H9 (cell line): ENCODE results near the gene SLC2A1. TPM values are rescaled to one million over a fixed set of nuclear protein-coding genes. Genes with fewer than 3 reads are reported as not detected.

Source experiments
- DNase-seq: peaks from one replicate; pipeline ENCODE4 v3.0.0-alpha.2; 2017
- H2AFZ ChIP-seq: one replicate; pipeline ENCODE4 v1.6.1; 2013; ENCODE audit warnings: mild to moderate bottlenecking, low read length, control low read depth, moderate library complexity
- H2AK5ac ChIP-seq: 2 replicates; pipeline ENCODE4 v1.6.1; 2013; ENCODE audit warnings: low read length, control low read depth, mixed read lengths; ENCODE audit not compliant: insufficient read length
- H2BK120ac ChIP-seq: one replicate; pipeline ENCODE4 v1.6.1; 2013; ENCODE audit warnings: low read depth, mild to moderate bottlenecking, low read length, control low read depth, inconsistent platforms; ENCODE audit not compliant: poor library complexity, severe bottlenecking
- H2BK12ac ChIP-seq: 2 replicates; pipeline ENCODE4 v1.6.1; 2013; ENCODE audit warnings: low read length, control low read depth, mixed read lengths, low read depth; ENCODE audit not compliant: insufficient read length
- H2BK15ac ChIP-seq: 2 replicates; pipeline ENCODE4 v1.6.1; 2013; ENCODE audit warnings: low read depth, low read length, control low read depth
- H2BK20ac ChIP-seq: one replicate; pipeline ENCODE4 v1.6.1; 2013; ENCODE audit warnings: low read depth, mild to moderate bottlenecking, low read length, control low read depth, inconsistent platforms; ENCODE audit not compliant: poor library complexity, severe bottlenecking
- H2BK5ac ChIP-seq: 2 replicates; pipeline ENCODE4 v1.6.1; 2013; ENCODE audit warnings: low read length, control low read depth, mixed read lengths; ENCODE audit not compliant: insufficient read length
- H3K14ac ChIP-seq: 2 replicates; pipeline ENCODE4 v1.6.1; 2013; ENCODE audit warnings: low read length, control low read depth; ENCODE audit not compliant: insufficient read depth
- H3K18ac ChIP-seq: 2 replicates; pipeline ENCODE4 v1.6.1; 2013; ENCODE audit warnings: low read depth, mild to moderate bottlenecking, mixed read lengths, low read length, control low read depth; ENCODE audit not compliant: insufficient read length
- H3K23ac ChIP-seq: 2 replicates; pipeline ENCODE4 v1.6.1; 2013; ENCODE audit warnings: low read length, control low read depth, mixed read lengths, low read depth; ENCODE audit not compliant: insufficient read length
- H3K23me2 ChIP-seq: 2 replicates; pipeline ENCODE4 v1.6.1; 2013; ENCODE audit warnings: low read depth, mild to moderate bottlenecking, mixed read lengths, low read length, control low read depth; ENCODE audit not compliant: insufficient read length, poor library complexity, severe bottlenecking
- H3K27ac ChIP-seq: 2 replicates; pipeline ENCODE4 v1.5.1; 2013; ENCODE audit warnings: low read length, control low read depth, mixed read lengths, low read depth; ENCODE audit not compliant: insufficient read length
- H3K27me3 ChIP-seq: 2 replicates; pipeline ENCODE4 v1.6.1; 2013; ENCODE audit warnings: low read length, control low read depth, inconsistent platforms; ENCODE audit not compliant: insufficient read depth
- H3K4ac ChIP-seq: 2 replicates; pipeline ENCODE4 v1.6.1; 2013; ENCODE audit warnings: low read depth, mild to moderate bottlenecking, control low read depth, inconsistent platforms, low read length, moderate library complexity
- H3K4me1 ChIP-seq: 2 replicates; pipeline ENCODE4 v1.6.1; 2013; ENCODE audit warnings: low read length, control low read depth, inconsistent platforms; ENCODE audit not compliant: insufficient read depth
- H3K4me2 ChIP-seq: 2 replicates; pipeline ENCODE4 v1.6.1; 2013; ENCODE audit warnings: low read length, control low read depth, mixed read lengths; ENCODE audit not compliant: insufficient read length, insufficient read depth
- H3K56ac ChIP-seq: 2 replicates; pipeline ENCODE4 v1.6.1; 2013; ENCODE audit warnings: low read depth, mild to moderate bottlenecking, mixed read lengths, low read length, control low read depth; ENCODE audit not compliant: insufficient read length
- H3K79me1 ChIP-seq: 2 replicates; pipeline ENCODE4 v1.6.1; 2013; ENCODE audit warnings: low read depth, mild to moderate bottlenecking, moderate library complexity, low read length, control low read depth, inconsistent platforms; ENCODE audit not compliant: insufficient read depth, poor library complexity, severe bottlenecking
- H3K79me2 ChIP-seq: 2 replicates; pipeline ENCODE4 v1.6.1; 2013; ENCODE audit warnings: low read length, control low read depth, inconsistent platforms; ENCODE audit not compliant: insufficient read depth
- H3K9ac ChIP-seq: 2 replicates; pipeline ENCODE4 v1.6.1; 2013; ENCODE audit warnings: low read length, control low read depth, mixed read lengths; ENCODE audit not compliant: insufficient read length; ENCODE audit errors: extremely low read depth
- H3K9me3 ChIP-seq: one replicate; pipeline ENCODE4 v1.6.1; 2013; ENCODE audit warnings: low read depth, low read length, inconsistent platforms; ENCODE audit not compliant: control insufficient read depth
- H3T11ph ChIP-seq: one replicate; pipeline ENCODE4 v1.6.1; 2013; ENCODE audit warnings: mild to moderate bottlenecking, low read length, control low read depth, inconsistent platforms
- H4K20me1 ChIP-seq: one replicate; pipeline ENCODE4 v1.6.1; 2013; ENCODE audit not compliant: control insufficient read depth, insufficient read length, insufficient read depth
- H4K5ac ChIP-seq: 2 replicates; pipeline ENCODE4 v1.6.1; 2013; ENCODE audit warnings: low read depth, mild to moderate bottlenecking, mixed read lengths, low read length, control low read depth; ENCODE audit not compliant: insufficient read length
- H4K8ac ChIP-seq: replicated peaks from 2 replicates; pipeline ENCODE4 v1.6.1; 2013; ENCODE audit warnings: low read length, control low read depth, mixed read lengths, low read depth; ENCODE audit not compliant: insufficient read length
- H4K91ac ChIP-seq: 2 replicates; pipeline ENCODE4 v1.6.1; 2013; ENCODE audit warnings: low read depth, mild to moderate bottlenecking, moderate library complexity, mixed read lengths, low read length, control low read depth; ENCODE audit not compliant: insufficient read length
- H3K27ac Mint-ChIP-seq, 3 experiments: 2 replicates in 2 of 3; 3 replicates in 1 of 3; pipeline ENCODE4 v1.8.0; 2020 to 2021; ENCODE audit warnings: mixed read lengths in 3 of 3, mild to moderate bottlenecking in 1 of 3, moderate library complexity in 1 of 3
- H3K27me3 Mint-ChIP-seq: 2 replicates; pipeline ENCODE4 v1.8.0; 2021; ENCODE audit warnings: low read depth, mild to moderate bottlenecking, moderate library complexity, mixed read lengths
- H3K36me3 Mint-ChIP-seq, 3 experiments: 2 replicates in 2 of 3; 3 replicates in 1 of 3; pipeline ENCODE4 v1.8.0; 2020 to 2021; ENCODE audit warnings: low read depth in 3 of 3, mixed read lengths in 3 of 3; ENCODE audit not compliant: insufficient read depth in 1 of 3
- H3K4me1 Mint-ChIP-seq, 2 experiments: 2 replicates each; pipeline ENCODE4 v1.8.0; 2020; ENCODE audit warnings: mixed read lengths in 2 of 2
- H3K4me3 Mint-ChIP-seq, 2 experiments: 2 replicates in 1 of 2; 3 replicates in 1 of 2; pipeline ENCODE4 v1.8.0; 2020 to 2021; ENCODE audit warnings: mild to moderate bottlenecking in 2 of 2, mixed read lengths in 2 of 2, moderate library complexity in 1 of 2
- H3K9me3 Mint-ChIP-seq, 2 experiments: 2 replicates in 1 of 2; 3 replicates in 1 of 2; pipeline ENCODE4 v1.8.0; 2020; ENCODE audit warnings: mild to moderate bottlenecking in 2 of 2, mixed read lengths in 2 of 2, moderate library complexity in 1 of 2
- WGBS: extraction: QIAGEN DNeasy Blood & Tissue Kit; methylation state at CpG from one replicate; pipeline ENCODE4 v1.1.7; 2013; ENCODE audit warnings: missing lambda C conversion rate, low lambda C conversion rate, mixed read lengths; ENCODE audit not compliant: insufficient read length; ENCODE audit errors: extremely low coverage; 5-methylcytosine and 5-hydroxymethylcytosine counted together
- total RNA-seq: library from RNA; stranded (reverse); gene quantifications from 2 replicates; pipeline ENCODE4 v1.2.1, GENCODE V29; 2021
- TF ChIP-seq, protein P1 (sequence below): fragments of 200-600 bp; sonication (generic); conservative IDR thresholded peaks from 3 replicates; pipeline ENCODE4 v1.8.0; 2021; ENCODE audit warnings: antibody characterized with exemption, mild to moderate bottlenecking

Gene SLC2A1
- total RNA-seq, 1 experiment from 2014 or later: 186 TPM

DNA sequence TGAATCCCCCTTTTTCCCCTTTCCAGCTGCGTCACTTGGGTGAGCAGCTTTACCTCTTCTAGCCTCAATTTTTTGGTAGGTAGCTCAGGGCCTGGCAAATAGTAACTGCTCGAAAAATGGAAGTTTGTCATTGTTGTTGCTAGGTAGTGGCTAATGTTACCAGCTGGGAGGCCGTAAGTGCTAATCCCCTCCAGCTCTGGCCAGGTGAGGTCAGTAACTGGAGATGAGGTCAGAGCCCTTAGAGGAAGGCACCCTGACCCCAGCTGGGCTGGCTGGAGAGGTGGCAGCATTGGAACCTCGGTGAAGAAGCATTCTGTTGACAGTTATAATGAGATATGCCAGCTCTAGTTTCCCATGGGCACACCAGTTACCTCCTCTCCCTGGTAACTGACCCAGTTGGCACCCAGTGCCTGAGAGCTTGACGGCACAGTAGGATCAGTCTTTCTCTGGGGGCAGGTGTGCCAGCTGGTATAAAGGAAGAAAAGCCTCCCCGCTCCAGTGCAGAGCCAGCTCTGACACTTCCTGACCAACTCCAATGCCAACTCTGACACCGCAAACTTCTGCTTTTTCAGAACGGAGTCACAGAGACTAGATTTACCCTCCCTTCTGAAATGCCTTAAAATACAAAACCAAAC is 35.0 kb upstream of the SLC2A1 start:
- H3K4me1 Mint-ChIP-seq: peaks cover 24 to 31% of the 10 kb centered on the region in 2 experiments
- Histone ChIP-seq H4K20me1 (no peaks in the 10 kb centered on the region), H3K9ac (no peak overlapping the region), H3K79me2 (no peaks in the 10 kb centered on the region), H3K18ac (no peak overlapping the region), H4K91ac (no peak overlapping the region), H3K79me1 (no peaks in the 10 kb centered on the region), H3K9me3 (no peaks in the 10 kb centered on the region), H3K23me2 (no peaks in the 10 kb centered on the region), H3T11ph (no peak overlapping the region), H3K4me1 (no peaks in the 10 kb centered on the region; the same call in 1 of the 2 replicates), H2BK20ac (no peak overlapping the region), H2BK12ac (no peak overlapping the region), H3K27me3 (no peaks in the 10 kb centered on the region), H4K5ac (no peak overlapping the region), H3K4ac (no peak overlapping the region), H2BK120ac (no peak overlapping the region), H2BK15ac (no peak overlapping the region), H2BK5ac (no peak overlapping the region), H2AFZ (no peak overlapping the region), H3K4me2 (no peak overlapping the region), H2AK5ac (no peak overlapping the region), H3K27ac (peak overlapping the region; percentile 20), H3K23ac (no peak overlapping the region), H3K14ac (0 out of 2 replicates have a peak overlapping the region, but pooled peaks have one; percentile 3), H3K56ac (no peak overlapping the region), H4K8ac (no peak overlapping the region)
- H3K9me3 Mint-ChIP-seq: peaks cover 0 to 1% of the 10 kb centered on the region in 2 experiments; a peak in 1 of 5 replicates
- TF ChIP-seq, protein P1, sequence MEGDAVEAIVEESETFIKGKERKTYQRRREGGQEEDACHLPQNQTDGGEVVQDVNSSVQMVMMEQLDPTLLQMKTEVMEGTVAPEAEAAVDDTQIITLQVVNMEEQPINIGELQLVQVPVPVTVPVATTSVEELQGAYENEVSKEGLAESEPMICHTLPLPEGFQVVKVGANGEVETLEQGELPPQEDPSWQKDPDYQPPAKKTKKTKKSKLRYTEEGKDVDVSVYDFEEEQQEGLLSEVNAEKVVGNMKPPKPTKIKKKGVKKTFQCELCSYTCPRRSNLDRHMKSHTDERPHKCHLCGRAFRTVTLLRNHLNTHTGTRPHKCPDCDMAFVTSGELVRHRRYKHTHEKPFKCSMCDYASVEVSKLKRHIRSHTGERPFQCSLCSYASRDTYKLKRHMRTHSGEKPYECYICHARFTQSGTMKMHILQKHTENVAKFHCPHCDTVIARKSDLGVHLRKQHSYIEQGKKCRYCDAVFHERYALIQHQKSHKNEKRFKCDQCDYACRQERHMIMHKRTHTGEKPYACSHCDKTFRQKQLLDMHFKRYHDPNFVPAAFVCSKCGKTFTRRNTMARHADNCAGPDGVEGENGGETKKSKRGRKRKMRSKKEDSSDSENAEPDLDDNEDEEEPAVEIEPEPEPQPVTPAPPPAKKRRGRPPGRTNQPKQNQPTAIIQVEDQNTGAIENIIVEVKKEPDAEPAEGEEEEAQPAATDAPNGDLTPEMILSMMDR: no peak
- DNase-seq: no peak
- H3K4me3 Mint-ChIP-seq: no peak overlapping the region
- H3K27me3 Mint-ChIP-seq: no peaks in the 10 kb centered on the region
- H3K36me3 Mint-ChIP-seq: peaks cover 0 to 3% (median 2%) of the 10 kb centered on the region in 3 experiments; a peak in 3 of 7 replicates
- no CpG with 5 or more reads among the region's 8 CpGs for WGBS
- peak overlapping the region; percentile 37 to 78 (median 48); a peak in 6 of 7 replicates for H3K27ac Mint-ChIP-seq
